Measurements from ENCODE around the gene PIWIL1.

GRCh38 chr12:130375296-130376287 is 37.9 kb downstream of the PIWIL1 start:
- TF ChIP-seq CTCF (conservative IDR thresholded peaks at IDR 0.05 in 1 of 2, IDR thresholded peaks at IDR 0.05 in 1 of 2; ENCODE audit: low read depth in 1 of 2, low read length in 2 of 2) (no peak), EZH2 (IDR thresholded peaks at IDR 0.05; ENCODE audit: low read length, missing control alignments) (no peak)

Data from fibroblast of lung (primary cell).